WERI-Rb-1 (cell line): ENCODE results near the gene PAPPA.

Experiments used
- DNase-seq: peaks from one replicate; pipeline ENCODE4 v3.0.0-alpha.2; 2020
- H3K27ac ChIP-seq: fragments of 250-450 bp; sonication (Bioruptor Pico); 2 replicates; pipeline ENCODE4 v1.5.1; 2020; ENCODE audit warnings: mild to moderate bottlenecking, moderate library complexity
- H3K27me3 ChIP-seq: fragments of 250-450 bp; sonication (Bioruptor Pico); 2 replicates; pipeline ENCODE4 v1.5.1; 2021; ENCODE audit warnings: mild to moderate bottlenecking, low read depth, moderate library complexity; ENCODE audit not compliant: insufficient read depth, severe bottlenecking
- H3K36me3 ChIP-seq: fragments of 250-450 bp; sonication (Bioruptor Pico); 2 replicates; pipeline ENCODE4 v1.5.1; 2020; ENCODE audit warnings: mild to moderate bottlenecking, moderate library complexity
- H3K4me3 ChIP-seq: 2 replicates; pipeline ENCODE4 v1.5.1; 2011; ENCODE audit warnings: low read depth, mild to moderate bottlenecking, control low read depth, low read length
- H3K9me3 ChIP-seq: fragments of 250-450 bp; sonication (Bioruptor Pico); 2 replicates; pipeline ENCODE4 v1.5.1; 2021; ENCODE audit warnings: mild to moderate bottlenecking, moderate library complexity; ENCODE audit not compliant: severe bottlenecking
- TF ChIP-seq, protein P1 (sequence below): IDR thresholded peaks from 2 replicates; pipeline ENCODE4 v1.5.1; 2011; ENCODE audit warnings: low read depth, mild to moderate bottlenecking, control low read depth, inconsistent platforms, low read length

Gene PAPPA

GRCh38 chr9:116317503-116317902 lies 163.9 kb downstream of the PAPPA start:
- Histone ChIP-seq H3K27me3 (peaks cover 19% of the 10 kb centered on the region), H3K9me3 (no peaks in the 10 kb centered on the region), H3K36me3 (no peaks in the 10 kb centered on the region), H3K4me3 (no peak overlapping the region), H3K27ac (no peak overlapping the region)
- TF ChIP-seq, protein P1, sequence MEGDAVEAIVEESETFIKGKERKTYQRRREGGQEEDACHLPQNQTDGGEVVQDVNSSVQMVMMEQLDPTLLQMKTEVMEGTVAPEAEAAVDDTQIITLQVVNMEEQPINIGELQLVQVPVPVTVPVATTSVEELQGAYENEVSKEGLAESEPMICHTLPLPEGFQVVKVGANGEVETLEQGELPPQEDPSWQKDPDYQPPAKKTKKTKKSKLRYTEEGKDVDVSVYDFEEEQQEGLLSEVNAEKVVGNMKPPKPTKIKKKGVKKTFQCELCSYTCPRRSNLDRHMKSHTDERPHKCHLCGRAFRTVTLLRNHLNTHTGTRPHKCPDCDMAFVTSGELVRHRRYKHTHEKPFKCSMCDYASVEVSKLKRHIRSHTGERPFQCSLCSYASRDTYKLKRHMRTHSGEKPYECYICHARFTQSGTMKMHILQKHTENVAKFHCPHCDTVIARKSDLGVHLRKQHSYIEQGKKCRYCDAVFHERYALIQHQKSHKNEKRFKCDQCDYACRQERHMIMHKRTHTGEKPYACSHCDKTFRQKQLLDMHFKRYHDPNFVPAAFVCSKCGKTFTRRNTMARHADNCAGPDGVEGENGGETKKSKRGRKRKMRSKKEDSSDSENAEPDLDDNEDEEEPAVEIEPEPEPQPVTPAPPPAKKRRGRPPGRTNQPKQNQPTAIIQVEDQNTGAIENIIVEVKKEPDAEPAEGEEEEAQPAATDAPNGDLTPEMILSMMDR, result no peak
- DNase-seq, result no peak

- TF ChIP-seq, protein P1, result no peak
- H3K27ac ChIP-seq, result no peak overlapping the region
- H3K36me3 ChIP-seq, result no peaks in the 10 kb centered on the region
- peak; percentile 89 for DNase-seq
- H3K4me3 ChIP-seq, result no peak overlapping the region
- H3K9me3 ChIP-seq, result no peaks in the 10 kb centered on the region
- H3K27me3 ChIP-seq, result peaks cover 19% of the 10 kb centered on the region
Observed at GRCh38 chr9:116318468-116319374, 165.1 kb downstream of the PAPPA start.

GRCh38 chr9:116319480-116319879 lies 165.9 kb downstream of the PAPPA start:
- H3K9me3 ChIP-seq, result no peaks in the 10 kb centered on the region
- H3K36me3 ChIP-seq, result no peaks in the 10 kb centered on the region
- no peak overlapping the region for H3K4me3 ChIP-seq
- TF ChIP-seq, protein P1, result no peak
- H3K27ac ChIP-seq, result no peak overlapping the region
- DNase-seq, result no peak
- peaks cover 19% of the 10 kb centered on the region for H3K27me3 ChIP-seq

GRCh38 chr9:116320290-116320689 lies 166.7 kb downstream of the PAPPA start:
- no peak overlapping the region for H3K4me3 ChIP-seq
- DNase-seq, result no peak
- peaks cover 19% of the 10 kb centered on the region for H3K27me3 ChIP-seq
- no peak overlapping the region for H3K27ac ChIP-seq
- TF ChIP-seq, protein P1, result no peak
- H3K36me3 ChIP-seq, result no peaks in the 10 kb centered on the region
- no peaks in the 10 kb centered on the region for H3K9me3 ChIP-seq

- Histone ChIP-seq H3K4me3 (no peak overlapping the region), H3K27ac (no peak overlapping the region), H3K36me3 (no peaks in the 10 kb centered on the region), H3K27me3 (peaks cover 6% of the 10 kb centered on the region), H3K9me3 (no peaks in the 10 kb centered on the region)
- DNase-seq, result no peak
- TF ChIP-seq, protein P1, result no peak
Observed at GRCh38 chr9:116322521-116322920, 168.9 kb downstream of the PAPPA start.
